IMR-90 (cell line): ENCODE measurements around the gene TBPL2. TPM values are rescaled to one million over a fixed set of nuclear protein-coding genes. Genes with fewer than 3 reads are reported as not detected.
A peak's percentile ranks its signal among the peaks of the same experiment; 100 is the strongest.

Source experiments
- ATAC-seq: fragments of 200-7000 bp; cut with Tn5 transposase; 2 replicates; pipeline ENCODE4 v1.9.1; 2020; ENCODE audit warnings: low read depth, mild to moderate bottlenecking, moderate library complexity
- BruUV-seq: library from RNA; stranded (reverse); fragments of 400-500 nt; replicated peaks from 2 replicates; lab custom pipeline; 2021; lab: Mats Ljungman, UMichigan
- CTCF ChIA-PET: fragments of 300-600 bp; formaldehyde crosslinking; extraction: SDS; loops from one replicate; lab custom pipeline; 2021; ENCODE audit warnings: antibody characterized with exemption; lab: Yijun Ruan, JAX
- POLR2A ChIA-PET: fragments of 300-600 bp; sonication (Branson Sonifier 250); formaldehyde crosslinking; loops from one replicate; lab custom pipeline; 2022; ENCODE audit warnings: antibody characterized with exemption; ENCODE audit not compliant: unreplicated experiment; lab: Charles Lee
- DNase-seq: peaks from one replicate; pipeline ENCODE4 v3.0.0; 2013
- H2AFZ ChIP-seq: replicated peaks from 2 replicates; pipeline ENCODE3; 2013; ENCODE audit warnings: low read length, mild to moderate bottlenecking; ENCODE audit not compliant: poor library complexity
- H2AK5ac ChIP-seq: 2 replicates; pipeline ENCODE4 v1.6.1; 2013; ENCODE audit warnings: low read depth, low read length, inconsistent platforms
- H2AK9ac ChIP-seq: replicated peaks from 2 replicates; pipeline ENCODE3; 2013; ENCODE audit warnings: mild to moderate bottlenecking, low read depth, low read length, moderate library complexity; ENCODE audit not compliant: poor library complexity
- H2BK120ac ChIP-seq: 2 replicates; pipeline ENCODE4 v1.6.1; 2013; ENCODE audit warnings: low read depth, low read length, inconsistent platforms
- H2BK15ac ChIP-seq: 3 replicates; pipeline ENCODE4 v1.6.1; 2013; ENCODE audit warnings: low read depth, low read length, inconsistent platforms
- H2BK20ac ChIP-seq: 2 replicates; pipeline ENCODE4 v1.6.1; 2013; ENCODE audit warnings: low read depth, mild to moderate bottlenecking, inconsistent platforms, low read length, moderate library complexity
- H2BK5ac ChIP-seq: 2 replicates; pipeline ENCODE4 v1.6.1; 2013; ENCODE audit warnings: mild to moderate bottlenecking, low read depth, low read length, inconsistent platforms; ENCODE audit not compliant: poor library complexity, severe bottlenecking
- H3K14ac ChIP-seq: replicated peaks from 2 replicates; pipeline ENCODE4 v1.6.1; 2013; ENCODE audit warnings: low read depth, low read length, inconsistent platforms
- H3K18ac ChIP-seq: 2 replicates; pipeline ENCODE4 v1.6.1; 2013; ENCODE audit warnings: low read depth, low read length, control low read depth
- H3K23ac ChIP-seq: 2 replicates; pipeline ENCODE4 v1.6.1; 2013; ENCODE audit warnings: low read depth, low read length, inconsistent platforms
- H3K27ac ChIP-seq: 2 replicates; pipeline ENCODE4 v1.5.1; 2013; ENCODE audit warnings: mild to moderate bottlenecking, control low read depth, low read length; ENCODE audit not compliant: insufficient read depth
- H3K27me3 ChIP-seq: 2 replicates; pipeline ENCODE4 v1.6.1; 2013; ENCODE audit warnings: low read length; ENCODE audit not compliant: control insufficient read depth, insufficient read depth
- H3K36me3 ChIP-seq: 2 replicates; pipeline ENCODE4 v1.6.1; 2013; ENCODE audit warnings: low read length, mixed read lengths; ENCODE audit not compliant: control insufficient read depth, insufficient read depth
- H3K4ac ChIP-seq: 2 replicates; pipeline ENCODE4 v1.6.1; 2013; ENCODE audit warnings: low read depth, low read length, inconsistent platforms
- H3K4me1 ChIP-seq: 2 replicates; pipeline ENCODE4 v1.6.1; 2013; ENCODE audit warnings: low read length, mixed read lengths; ENCODE audit not compliant: control insufficient read depth, insufficient read depth
- H3K4me2 ChIP-seq: 2 replicates; pipeline ENCODE4 v1.6.1; 2013; ENCODE audit warnings: low read depth, mild to moderate bottlenecking, control low read depth, low read length, moderate library complexity
- H3K4me3 ChIP-seq: 2 replicates; pipeline ENCODE4 v1.5.1; 2013; ENCODE audit warnings: low read depth, mild to moderate bottlenecking, control low read depth, low read length, moderate library complexity; ENCODE audit not compliant: insufficient read depth
- H3K56ac ChIP-seq: 2 replicates; pipeline ENCODE4 v1.6.1; 2013; ENCODE audit warnings: low read length, inconsistent platforms; ENCODE audit not compliant: insufficient read depth; ENCODE audit errors: extremely low read depth
- H3K79me1 ChIP-seq, 2 experiments: 2 replicates each; pipeline ENCODE4 v1.6.1; 2013; ENCODE audit warnings: low read length in 2 of 2, inconsistent platforms in 1 of 2, low read depth in 1 of 2
- H3K9ac ChIP-seq: 2 replicates; pipeline ENCODE4 v1.6.1; 2013; ENCODE audit warnings: low read depth, low read length, control low read depth
- H3K9me1 ChIP-seq: 2 replicates; pipeline ENCODE4 v1.6.1; 2013; ENCODE audit warnings: low read length, inconsistent platforms; ENCODE audit not compliant: insufficient read depth
- H3K9me3 ChIP-seq: 2 replicates; pipeline ENCODE4 v1.6.1; 2013; ENCODE audit warnings: low read length; ENCODE audit not compliant: control insufficient read depth, insufficient read depth
- H4K20me1 ChIP-seq: 2 replicates; pipeline ENCODE4 v1.6.1; 2013; ENCODE audit warnings: low read length, inconsistent platforms; ENCODE audit not compliant: insufficient read depth
- H4K5ac ChIP-seq: 2 replicates; pipeline ENCODE4 v1.6.1; 2013; ENCODE audit warnings: mild to moderate bottlenecking, low read depth, low read length, control low read depth
- H4K8ac ChIP-seq, 2 experiments: 2 replicates each; pipeline ENCODE4 v1.6.1; 2013; ENCODE audit warnings: low read depth in 2 of 2, low read length in 2 of 2, control low read depth in 1 of 2, inconsistent platforms in 1 of 2
- H4K91ac ChIP-seq: 2 replicates; pipeline ENCODE4 v1.6.1; 2013; ENCODE audit warnings: low read depth, low read length, inconsistent platforms; ENCODE audit not compliant: insufficient read depth
- CEBPB ChIP-seq: IDR thresholded peaks from 2 replicates; pipeline ENCODE4 v1.6.1; 2012; ENCODE audit warnings: low read depth, low read length, improper control_type of control experiment
- CHD1 ChIP-seq: IDR thresholded peaks from 2 replicates; pipeline ENCODE4 v1.6.1; 2012; ENCODE audit warnings: low read depth, low read length, improper control_type of control experiment
- FOS ChIP-seq: fragments of 150-350 bp; IDR thresholded peaks from 2 replicates; pipeline ENCODE4 v1.6.1; 2016; ENCODE audit warnings: low read depth, low read length
- RAD21 ChIP-seq: IDR thresholded peaks from 2 replicates; pipeline ENCODE4 v1.6.1; 2012; ENCODE audit warnings: low read length, improper control_type of control experiment
- WGBS, 2 experiments: methylation state at CpG; one replicate each; pipeline versions ENCODE4 v1.1.5 to v1.1.7; 2013; ENCODE audit warnings: missing lambda C conversion rate in 2 of 2; ENCODE audit not compliant: insufficient read length in 1 of 2; ENCODE audit errors: extremely low coverage in 2 of 2; 5-methylcytosine and 5-hydroxymethylcytosine counted together
- dilution Hi-C: fragments of 300-500 bp; cut with HindIII; formaldehyde crosslinking; loops from one replicate; pipeline ENCODE4 v1.14.3; 2018; ENCODE audit warnings: low sequenced_read_pairs; ENCODE audit not compliant: unreplicated experiment
- in situ Hi-C: fragments of 300-500 bp; cut with MboI; formaldehyde crosslinking; loops from 3 replicates; pipeline ENCODE4 v1.14.3; 2019; ENCODE audit warnings: low sequenced_read_pairs, inconsistent platforms, mixed read lengths
- intact Hi-C: fragments of 100-400 bp; cut with micrococcal nuclease; formaldehyde crosslinking; loops from 2 replicates; pipeline ENCODE4 v1.10.0; 2022
- polyA plus RNA-seq, 3 experiments: library from polyadenylated mRNA; depleted of rRNA; stranded (reverse); fragments of >200 nt; gene quantifications; 2 replicates each; pipeline ENCODE4 v1.2.3, GENCODE V29; 2012; ENCODE audit warnings: low replicate concordance in 1 of 3
- total RNA-seq: library from RNA; depleted of rRNA; stranded (reverse); fragments of >200 nt; gene quantifications from 2 replicates; pipeline ENCODE4 v1.2.3, GENCODE V29; 2012

TBPL2 gene
- total and polyA plus RNA-seq, 2 of the 4 experiments (the other 2 are of a cell fraction) = not detected

GRCh38 chr14:55373784-55374705, 66.4 kb downstream of the TBPL2 start:
- Histone ChIP-seq H2BK15ac (no peak overlapping the region), H3K36me3 (peaks cover 19% of the 10 kb centered on the region), H4K91ac (no peak overlapping the region), H3K4me1 (peaks cover 3% of the 10 kb centered on the region; the same call in 1 of the 2 replicates), H3K18ac (no peak overlapping the region), H2BK5ac (no peak overlapping the region), H3K9me1 (no peaks in the 10 kb centered on the region), H2BK20ac (no peak overlapping the region), H2AFZ (no peak overlapping the region), H3K27me3 (no peaks in the 10 kb centered on the region), H4K5ac (no peak overlapping the region), H2AK5ac (no peak overlapping the region), H3K79me1 (peaks cover 3 to 4% of the 10 kb centered on the region in 2 experiments; a peak in 1 of 4 replicates), H3K4ac (no peak overlapping the region), H3K4me2 (no peak overlapping the region), H3K14ac (no peak overlapping the region), H2BK120ac (no peak overlapping the region), H4K8ac (no peak overlapping the region), H3K27ac (no peak overlapping the region), H3K9ac (no peak overlapping the region), H3K56ac (no peak overlapping the region), H3K23ac (no peak overlapping the region), H3K9me3 (no peaks in the 10 kb centered on the region), H3K4me3 (no peak overlapping the region), H4K20me1 (no peaks in the 10 kb centered on the region), H2AK9ac (no peak overlapping the region)
- no CpG with 5 or more reads among the region's 5 CpGs for WGBS, 2 experiments
- DNase-seq (peak; percentile 77), ATAC-seq (peak; percentile 32; the same call in 1 of the 2 replicates)
- no peak for TF ChIP-seq RAD21
- 0 out of 2 replicates have a peak, but pooled peaks have one; percentile 42 for TF ChIP-seq FOS
- no peak for TF ChIP-seq CHD1
- TF ChIP-seq CEBPB = peak; percentile 46; the same call in 1 of the 2 replicates
- no TSS peak for BruUV-seq
- in situ Hi-C loops = no loop called here
- ChIA-PET POLR2A (no interaction called here), CTCF (interaction anchor here (1.6 kb wide), 1 partner anchor 128 kb away, joined by 5 read pairs; no protein-coding TSS in a partner anchor)
- intact Hi-C loops = no loop called here
- dilution Hi-C loops = no loop called here
